Measurements from ENCODE around the gene STK17B.
A peak's percentile ranks its signal among the peaks of the same experiment; 100 is the strongest.

Gene STK17B

GRCh38 chr2:196131949-196132925 lies 39.1 kb downstream of the STK17B start:
- WGBS, result 79% methylated on average over 5 of the region's 5 CpGs
- Histone ChIP-seq H3K9ac (ENCODE audit: low read depth, low read length) (no peak overlapping the region), H3K9me3 (ENCODE audit: insufficient read depth, low read depth, low read length) (peaks cover 57% of the 10 kb centered on the region), H3K36me3 (ENCODE audit: insufficient read depth, low read length) (peaks cover 24% of the 10 kb centered on the region), H3K4me1 (ENCODE audit: insufficient read depth, low read length) (peaks cover 11% of the 10 kb centered on the region), H3K27ac (ENCODE audit: low read depth, low read length) (no peak overlapping the region), H3K4me3 (ENCODE audit: low read length) (no peak overlapping the region), H3K27me3 (ENCODE audit: insufficient read depth, low read length) (no peaks in the 10 kb centered on the region)

- 86% methylated on average over 7 of the region's 7 CpGs for WGBS
- Histone ChIP-seq H3K9me3 (ENCODE audit: insufficient read depth, low read depth, low read length) (peaks cover 64% of the 10 kb centered on the region), H3K4me3 (ENCODE audit: low read length) (no peak overlapping the region), H3K36me3 (ENCODE audit: insufficient read depth, low read length) (peaks cover 20% of the 10 kb centered on the region), H3K27me3 (ENCODE audit: insufficient read depth, low read length) (no peaks in the 10 kb centered on the region), H3K4me1 (ENCODE audit: insufficient read depth, low read length) (0 out of 2 replicates have a peak, but pooled peaks cover 3% of the 10 kb centered on the region), H3K9ac (ENCODE audit: low read depth, low read length) (no peak overlapping the region), H3K27ac (ENCODE audit: low read depth, low read length) (no peak overlapping the region)
Measured at GRCh38 chr2:196131384-196131937, 39.9 kb downstream of the STK17B start.

GRCh38 chr2:196130039-196130825 lies 41.1 kb downstream of the STK17B start:
- H3K4me1 ChIP-seq (ENCODE audit: insufficient read depth, low read length), result peaks cover 3% of the 10 kb centered on the region; the same call in 1 of the 2 replicates
- H3K27ac ChIP-seq (ENCODE audit: low read depth, low read length), result no peak overlapping the region
- peak overlapping the region; percentile 9; the same call in 1 of the 2 replicates for H3K4me3 ChIP-seq (ENCODE audit: low read length)
- 96% methylated on average over 7 of the region's 7 CpGs for WGBS
- H3K9me3 ChIP-seq (ENCODE audit: insufficient read depth, low read depth, low read length), result peaks cover 64% of the 10 kb centered on the region
- no peak overlapping the region for H3K9ac ChIP-seq (ENCODE audit: low read depth, low read length)
- no peaks in the 10 kb centered on the region for H3K27me3 ChIP-seq (ENCODE audit: insufficient read depth, low read length)
- H3K36me3 ChIP-seq (ENCODE audit: insufficient read depth, low read length), result peaks cover 13% of the 10 kb centered on the region

- Histone ChIP-seq H3K9me3 (ENCODE audit: insufficient read depth, low read depth, low read length) (peaks cover 61% of the 10 kb centered on the region), H3K4me1 (ENCODE audit: insufficient read depth, low read length) (peaks cover 8% of the 10 kb centered on the region), H3K9ac (ENCODE audit: low read depth, low read length) (no peak overlapping the region), H3K27me3 (ENCODE audit: insufficient read depth, low read length) (no peaks in the 10 kb centered on the region), H3K4me3 (ENCODE audit: low read length) (no peak overlapping the region), H3K27ac (ENCODE audit: low read depth, low read length) (no peak overlapping the region), H3K36me3 (ENCODE audit: insufficient read depth, low read length) (peaks cover 13% of the 10 kb centered on the region)
- 88% methylated on average over 1 of the region's 1 CpG for WGBS
Measured at GRCh38 chr2:196128749-196129148, 42.6 kb downstream of the STK17B start.

- H3K36me3 ChIP-seq (ENCODE audit: insufficient read depth, low read length), result no peaks in the 10 kb centered on the region
- no peak overlapping the region for H3K27ac ChIP-seq (ENCODE audit: low read depth, low read length)
- H3K4me1 ChIP-seq (ENCODE audit: insufficient read depth, low read length), result peaks cover 9% of the 10 kb centered on the region
- H3K27me3 ChIP-seq (ENCODE audit: insufficient read depth, low read length), result no peaks in the 10 kb centered on the region
- WGBS, result 78% methylated on average over 2 of the region's 2 CpGs
- H3K9ac ChIP-seq (ENCODE audit: low read depth, low read length), result no peak overlapping the region
- peaks cover 31% of the 10 kb centered on the region for H3K9me3 ChIP-seq (ENCODE audit: insufficient read depth, low read depth, low read length)
- no peak overlapping the region for H3K4me3 ChIP-seq (ENCODE audit: low read length)
Measured at GRCh38 chr2:196125596-196125995, 45.8 kb downstream of the STK17B start.

- Histone ChIP-seq H3K4me1 (ENCODE audit: insufficient read depth, low read length) (peaks cover 9% of the 10 kb centered on the region), H3K9me3 (ENCODE audit: insufficient read depth, low read depth, low read length) (peaks cover 17% of the 10 kb centered on the region), H3K27ac (ENCODE audit: low read depth, low read length) (no peak overlapping the region), H3K27me3 (ENCODE audit: insufficient read depth, low read length) (no peaks in the 10 kb centered on the region), H3K4me3 (ENCODE audit: low read length) (no peak overlapping the region), H3K36me3 (ENCODE audit: insufficient read depth, low read length) (no peaks in the 10 kb centered on the region), H3K9ac (ENCODE audit: low read depth, low read length) (peak overlapping the region; percentile 21; the same call in 1 of the 2 replicates)
- WGBS, result 87% methylated on average over 6 of the region's 6 CpGs
Measured at GRCh38 chr2:196123679-196124373, 47.6 kb downstream of the STK17B start.

- Histone ChIP-seq H3K9ac (ENCODE audit: low read depth, low read length) (no peak overlapping the region), H3K27me3 (ENCODE audit: insufficient read depth, low read length) (no peaks in the 10 kb centered on the region), H3K4me3 (ENCODE audit: low read length) (no peak overlapping the region), H3K9me3 (ENCODE audit: insufficient read depth, low read depth, low read length) (no peaks in the 10 kb centered on the region), H3K27ac (ENCODE audit: low read depth, low read length) (no peak overlapping the region), H3K4me1 (ENCODE audit: insufficient read depth, low read length) (peaks cover 6% of the 10 kb centered on the region; the same call in 1 of the 2 replicates), H3K36me3 (ENCODE audit: insufficient read depth, low read length) (no peaks in the 10 kb centered on the region)
- 92% methylated on average over 3 of the region's 3 CpGs for WGBS
Measured at GRCh38 chr2:196119926-196120325, 51.5 kb downstream of the STK17B start.

GRCh38 chr2:196117214-196117705 lies 54.1 kb downstream of the STK17B start:
- H3K27me3 ChIP-seq (ENCODE audit: insufficient read depth, low read length), result no peaks in the 10 kb centered on the region
- H3K36me3 ChIP-seq (ENCODE audit: insufficient read depth, low read length), result no peaks in the 10 kb centered on the region
- H3K9ac ChIP-seq (ENCODE audit: low read depth, low read length), result no peak overlapping the region
- no peaks in the 10 kb centered on the region for H3K9me3 ChIP-seq (ENCODE audit: insufficient read depth, low read depth, low read length)
- 91% methylated on average over 2 of the region's 4 CpGs for WGBS
- H3K4me1 ChIP-seq (ENCODE audit: insufficient read depth, low read length), result peaks cover 21% of the 10 kb centered on the region
- H3K27ac ChIP-seq (ENCODE audit: low read depth, low read length), result no peak overlapping the region
- H3K4me3 ChIP-seq (ENCODE audit: low read length), result no peak overlapping the region

- peak overlapping the region; percentile 18; the same call in 1 of the 2 replicates for H3K4me3 ChIP-seq (ENCODE audit: low read length)
- H3K4me1 ChIP-seq (ENCODE audit: insufficient read depth, low read length), result peaks cover 30% of the 10 kb centered on the region
- H3K36me3 ChIP-seq (ENCODE audit: insufficient read depth, low read length), result no peaks in the 10 kb centered on the region
- WGBS, result 24% methylated on average over 7 of the region's 7 CpGs
- peak overlapping the region; percentile 66 for H3K9ac ChIP-seq (ENCODE audit: low read depth, low read length)
- peak overlapping the region; percentile 94 for H3K27ac ChIP-seq (ENCODE audit: low read depth, low read length)
- H3K9me3 ChIP-seq (ENCODE audit: insufficient read depth, low read depth, low read length), result no peaks in the 10 kb centered on the region
- no peaks in the 10 kb centered on the region for H3K27me3 ChIP-seq (ENCODE audit: insufficient read depth, low read length)
Measured at GRCh38 chr2:196113061-196113974, 58.1 kb downstream of the STK17B start.

All from HUES64 (cell line).